CD4-positive, alpha-beta T cell (primary cell): Measurements from ENCODE around the gene UGT1A5. TPM values are rescaled to one million over a fixed set of nuclear protein-coding genes. Genes with fewer than 3 reads are reported as not detected.

Experiments used
- ATAC-seq: fragments of 200-7000 bp; cut with Tn5 transposase; one replicate; pipeline ENCODE4 v1.10.0; 2022; ENCODE audit warnings: mild to moderate bottlenecking; ENCODE audit not compliant: poor library complexity
- CTCF ChIA-PET: fragments of 350-600 bp; sonication (Branson Sonifier 250); formaldehyde crosslinking; loops from one replicate; lab custom pipeline; 2021; ENCODE audit warnings: antibody characterized with exemption, inconsistent platforms; lab: Charles Lee
- POLR2A ChIA-PET: fragments of 350-600 bp; sonication (Branson Sonifier 250); formaldehyde crosslinking; loops from one replicate; lab custom pipeline; 2021; ENCODE audit warnings: antibody characterized with exemption, inconsistent platforms; lab: Charles Lee
- DNase-seq, 14 experiments: peaks; one replicate each; pipeline ENCODE4 v3.0.0-alpha.2; 2013 to 2020; ENCODE audit warnings: mixed read lengths in 2 of 14
- H3K27ac ChIP-seq, 2 donors: one replicate each; pipeline versions ENCODE4 v1.5.1 to v1.7.0; 2013; ENCODE audit warnings: low read length in 2 of 2, low read depth in 1 of 2, mild to moderate bottlenecking in 1 of 2
- H3K27me3 ChIP-seq, 2 experiments: 1 replicate in 1 of 2; 2 replicates in 1 of 2; pipeline versions ENCODE4 v1.6.1 to v1.7.0; 2013; ENCODE audit warnings: low read length in 2 of 2, control low read depth in 1 of 2, mild to moderate bottlenecking in 1 of 2, moderate library complexity in 1 of 2; ENCODE audit not compliant: insufficient read depth in 2 of 2, control insufficient read depth in 1 of 2
- H3K36me3 ChIP-seq: one replicate; pipeline ENCODE4 v1.6.1; 2013; ENCODE audit warnings: low read length, control low read depth; ENCODE audit not compliant: insufficient read depth
- H3K4me1 ChIP-seq: one replicate; pipeline ENCODE4 v1.6.1; 2013; ENCODE audit warnings: low read length, control low read depth; ENCODE audit not compliant: insufficient read depth
- H3K4me3 ChIP-seq: one replicate; pipeline ENCODE4 v1.5.1; 2013; ENCODE audit warnings: mild to moderate bottlenecking, low read length, moderate library complexity
- H3K9me3 ChIP-seq, 2 experiments: 1 replicate in 1 of 2; 2 replicates in 1 of 2; pipeline versions ENCODE4 v1.6.1 to v1.7.0; 2013; ENCODE audit warnings: low read length in 2 of 2, mild to moderate bottlenecking in 2 of 2, control low read depth in 1 of 2, moderate library complexity in 1 of 2; ENCODE audit not compliant: control insufficient read depth in 1 of 2, insufficient read depth in 1 of 2
- H3K27ac Mint-ChIP-seq: one replicate; pipeline ENCODE4 v1.8.0; 2020; ENCODE audit warnings: mixed read lengths
- H3K27me3 Mint-ChIP-seq: one replicate; pipeline ENCODE4 v1.8.0; 2021; ENCODE audit warnings: mixed read lengths
- H3K36me3 Mint-ChIP-seq: one replicate; pipeline ENCODE4 v1.8.0; 2021; ENCODE audit warnings: low read depth, mixed read lengths
- H3K4me1 Mint-ChIP-seq: one replicate; pipeline ENCODE4 v1.8.0; 2021; ENCODE audit warnings: low read depth, mixed read lengths
- H3K4me3 Mint-ChIP-seq: one replicate; pipeline ENCODE4 v1.8.0; 2020; ENCODE audit warnings: mild to moderate bottlenecking, mixed read lengths
- H3K9me3 Mint-ChIP-seq: one replicate; pipeline ENCODE4 v1.8.0; 2020; ENCODE audit warnings: mixed read lengths
- intact Hi-C, 2 experiments: fragments of 100-400 bp; cut with DNase I in 1 of 2; cut with micrococcal nuclease in 1 of 2; formaldehyde crosslinking; loops; one replicate each; pipeline versions ENCODE4 v1.15.1 to v1.9.0; 2023 to 2025; cut with DNase I, micrococcal nuclease
- total RNA-seq, 174 experiments: library from RNA in 2 of 174; stranded (reverse) in 2 of 174; gene quantifications; one replicate each; pipeline ENCODE4 v1.2.3 and lab custom pipeline; 2021 to 2026
- TF ChIP-seq, protein P1 (sequence below): fragments of 200-600 bp; IDR thresholded peaks from one replicate; pipeline ENCODE4 v1.8.0; 2022; ENCODE audit warnings: antibody characterized with exemption, mild to moderate bottlenecking

Gene UGT1A5
- total RNA-seq, 2 experiments from 2014 or later, result not detected

DNA sequence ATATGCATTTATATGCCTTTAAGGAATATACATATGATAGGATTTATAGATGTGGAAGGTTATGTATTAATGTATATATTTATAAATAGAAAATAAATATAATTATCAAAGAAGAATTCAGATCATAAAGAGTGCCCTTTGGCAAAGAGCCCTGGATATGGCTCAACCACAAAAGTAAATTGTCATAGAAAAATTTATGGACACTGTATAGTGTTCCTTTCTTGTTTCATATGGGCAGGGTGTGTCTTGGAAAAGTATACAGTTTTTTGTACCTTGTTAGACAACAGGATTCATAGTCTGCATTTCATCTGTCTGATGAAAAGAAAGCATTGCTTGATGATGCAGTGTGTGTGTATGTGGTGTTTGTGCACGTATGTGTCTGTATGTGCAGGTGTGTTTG lies 28.1 kb upstream of the UGT1A5 start:
- no peak for DNase-seq
- Mint-ChIP-seq H3K9me3 (no peaks in the 10 kb centered on the region), H3K36me3 (no peaks in the 10 kb centered on the region), H3K27ac (no peak overlapping the region), H3K4me3 (no peak overlapping the region), H3K27me3 (peaks cover 15% of the 10 kb centered on the region), H3K4me1 (no peaks in the 10 kb centered on the region)
- TF ChIP-seq, protein P1, sequence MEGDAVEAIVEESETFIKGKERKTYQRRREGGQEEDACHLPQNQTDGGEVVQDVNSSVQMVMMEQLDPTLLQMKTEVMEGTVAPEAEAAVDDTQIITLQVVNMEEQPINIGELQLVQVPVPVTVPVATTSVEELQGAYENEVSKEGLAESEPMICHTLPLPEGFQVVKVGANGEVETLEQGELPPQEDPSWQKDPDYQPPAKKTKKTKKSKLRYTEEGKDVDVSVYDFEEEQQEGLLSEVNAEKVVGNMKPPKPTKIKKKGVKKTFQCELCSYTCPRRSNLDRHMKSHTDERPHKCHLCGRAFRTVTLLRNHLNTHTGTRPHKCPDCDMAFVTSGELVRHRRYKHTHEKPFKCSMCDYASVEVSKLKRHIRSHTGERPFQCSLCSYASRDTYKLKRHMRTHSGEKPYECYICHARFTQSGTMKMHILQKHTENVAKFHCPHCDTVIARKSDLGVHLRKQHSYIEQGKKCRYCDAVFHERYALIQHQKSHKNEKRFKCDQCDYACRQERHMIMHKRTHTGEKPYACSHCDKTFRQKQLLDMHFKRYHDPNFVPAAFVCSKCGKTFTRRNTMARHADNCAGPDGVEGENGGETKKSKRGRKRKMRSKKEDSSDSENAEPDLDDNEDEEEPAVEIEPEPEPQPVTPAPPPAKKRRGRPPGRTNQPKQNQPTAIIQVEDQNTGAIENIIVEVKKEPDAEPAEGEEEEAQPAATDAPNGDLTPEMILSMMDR, result no peak
- no peak for ATAC-seq
- ChIA-PET CTCF (no interaction called here), POLR2A (no interaction called here)
- Histone ChIP-seq H3K4me1 (no peaks in the 10 kb centered on the region), H3K4me3 (no peak overlapping the region), H3K36me3 (no peaks in the 10 kb centered on the region), H3K27me3 (peaks cover 0 to 7% of the 10 kb centered on the region in 2 experiments), H3K27ac (no peak overlapping the region), H3K9me3 (no peaks in the 10 kb centered on the region)
- intact Hi-C loops, result no loop called here

DNA sequence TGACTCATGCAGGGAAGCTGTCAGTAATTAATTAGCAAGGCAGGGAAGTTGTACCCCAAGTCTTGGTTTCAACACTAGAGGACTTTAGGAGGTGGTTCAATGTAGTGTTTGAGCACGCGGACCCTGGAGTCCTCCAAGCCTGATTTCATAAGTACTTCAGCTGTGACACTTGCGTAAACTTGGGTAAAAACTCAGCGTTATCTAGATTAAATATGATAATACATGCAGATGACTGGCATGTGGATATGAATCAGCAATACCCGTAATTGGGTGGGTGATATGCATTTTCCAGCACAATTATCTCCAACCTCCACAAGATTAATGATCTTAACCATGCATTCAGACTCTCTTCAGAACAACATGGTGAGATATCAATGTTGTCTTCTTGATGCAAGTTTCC lies 25.8 kb upstream of the UGT1A5 start:
- H3K9me3 Mint-ChIP-seq, result no peaks in the 10 kb centered on the region
- no peak overlapping the region for H3K4me3 Mint-ChIP-seq
- no peaks in the 10 kb centered on the region for H3K4me1 ChIP-seq
- ChIA-PET CTCF (no interaction called here), POLR2A (no interaction called here)
- H3K27me3 ChIP-seq, result peaks cover under 1 to 7% of the 10 kb centered on the region in 2 experiments
- no peak for ATAC-seq
- peaks cover 0 to 4% of the 10 kb centered on the region in 2 experiments for H3K9me3 ChIP-seq
- H3K4me3 ChIP-seq, result no peak overlapping the region
- H3K27ac Mint-ChIP-seq, result no peak overlapping the region
- H3K4me1 Mint-ChIP-seq, result no peaks in the 10 kb centered on the region
- no peak overlapping the region for H3K27ac ChIP-seq
- TF ChIP-seq, protein P1, result no peak
- peaks cover 11% of the 10 kb centered on the region for H3K27me3 Mint-ChIP-seq
- no peak for DNase-seq
- intact Hi-C loops, result no loop called here
- no peaks in the 10 kb centered on the region for H3K36me3 ChIP-seq
- no peaks in the 10 kb centered on the region for H3K36me3 Mint-ChIP-seq

DNA sequence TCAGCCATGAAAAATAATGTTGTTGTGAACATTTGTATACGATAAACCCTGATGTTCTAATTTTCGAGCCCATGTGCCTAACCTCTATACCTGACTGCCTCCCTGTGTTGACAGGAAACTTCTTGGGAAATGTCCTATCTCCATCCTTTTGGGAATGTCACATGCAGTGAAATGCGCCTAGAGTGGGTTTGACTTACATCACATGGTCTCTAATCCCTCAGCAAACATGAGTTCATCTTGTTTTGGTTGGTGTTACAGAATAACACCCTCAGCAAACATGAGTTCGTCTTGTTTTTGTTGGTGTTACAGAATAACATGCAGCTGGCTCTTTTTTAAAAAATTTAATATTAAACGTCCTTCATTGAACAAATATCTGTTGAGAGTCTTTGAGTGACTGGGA lies 24.4 kb upstream of the UGT1A5 start:
- Mint-ChIP-seq H3K27ac (no peak overlapping the region), H3K4me3 (no peak overlapping the region), H3K9me3 (no peaks in the 10 kb centered on the region), H3K4me1 (no peaks in the 10 kb centered on the region), H3K27me3 (peaks cover 11% of the 10 kb centered on the region), H3K36me3 (no peaks in the 10 kb centered on the region)
- DNase-seq, result no peak
- Histone ChIP-seq H3K4me3 (no peak overlapping the region), H3K9me3 (peaks cover 0 to 4% of the 10 kb centered on the region in 2 experiments), H3K27ac (no peak overlapping the region), H3K4me1 (no peaks in the 10 kb centered on the region), H3K27me3 (peaks cover 2 to 7% of the 10 kb centered on the region in 2 experiments), H3K36me3 (no peaks in the 10 kb centered on the region)
- CTCF ChIA-PET, result no interaction called here
- TF ChIP-seq, protein P1, result no peak
- POLR2A ChIA-PET, result no interaction called here
- intact Hi-C loops, result no loop called here
- ATAC-seq, result no peak
